K562 (cell line): ENCODE results near the gene ADCY9. TPM values are rescaled to one million over a fixed set of nuclear protein-coding genes. Genes with fewer than 3 reads are reported as not detected.

Experiments
- ATF1 ChIP-seq, 2 experiments: fragments of 450-650 bp in 1 of 2; IDR thresholded peaks; 2 replicates each; pipeline ENCODE4 v1.6.1; 2016; ENCODE audit warnings: missing compliant biosample characterization in 1 of 2, missing genetic modification characterization in 1 of 2
- ATF7 ChIP-seq: fragments of 450-650 bp; IDR thresholded peaks from 2 replicates; pipeline ENCODE4 v1.7.1; 2014; ENCODE audit warnings: mild to moderate bottlenecking, moderate library complexity
- ETS2 ChIP-seq: IDR thresholded peaks from 2 replicates; pipeline ENCODE4 v1.6.1; 2016; ENCODE audit warnings: borderline replicate concordance, missing genetic modification characterization, mild to moderate bottlenecking, moderate library complexity, missing compliant biosample characterization; ENCODE audit not compliant: poor library complexity, severe bottlenecking
- HMBOX1 ChIP-seq: sonication (generic); IDR thresholded peaks from 2 replicates; pipeline ENCODE4 v1.6.1; 2016
- HNRNPL ChIP-seq: fragments of 200-400 bp; formaldehyde crosslinking; IDR thresholded peaks from 2 replicates; pipeline ENCODE4 v1.6.1; 2017; ENCODE audit warnings: low read depth, mild to moderate bottlenecking, low read length
- KDM5B ChIP-seq: fragments of 200-600 bp; sonication (generic); IDR thresholded peaks from 2 replicates; pipeline ENCODE4 v1.6.1; 2012; ENCODE audit warnings: low read depth, mild to moderate bottlenecking, moderate library complexity, low read length, control low read depth, inconsistent platforms; ENCODE audit not compliant: insufficient replicate concordance
- PHF8 ChIP-seq: fragments of 200-600 bp; sonication (generic); IDR thresholded peaks from 2 replicates; pipeline ENCODE4 v1.6.1; 2012; ENCODE audit warnings: mixed run types, mild to moderate bottlenecking, inconsistent platforms, low read length, moderate library complexity, borderline replicate concordance
- RREB1 ChIP-seq: fragments of 250-450 bp; sonication (Bioruptor Pico); IDR thresholded peaks from 2 replicates; pipeline ENCODE4 v1.4.0; 2020
- VEZF1 ChIP-seq: fragments of 200-800 bp; sonication (Bioruptor generic); IDR thresholded peaks from 2 replicates; pipeline ENCODE4 v1.6.1; 2017; ENCODE audit warnings: missing genetic modification characterization, missing compliant biosample characterization
- YY1 ChIP-seq, 3 experiments: IDR thresholded peaks; 2 replicates each; pipeline ENCODE4 v1.6.1; 2011; ENCODE audit warnings: low read length in 2 of 3, mild to moderate bottlenecking in 2 of 3, moderate library complexity in 2 of 3, borderline replicate concordance in 1 of 3, control low read depth in 1 of 3, low read depth in 1 of 3; ENCODE audit not compliant: insufficient read depth in 3 of 3, insufficient replicate concordance in 2 of 3, control insufficient read depth in 1 of 3, insufficient read length in 1 of 3; ENCODE audit errors: extremely low read depth in 1 of 3
- ZBTB7A ChIP-seq: IDR thresholded peaks from 2 replicates; pipeline ENCODE4 v1.6.1; 2011; ENCODE audit warnings: low read depth, mild to moderate bottlenecking, low read length, moderate library complexity, borderline replicate concordance; ENCODE audit not compliant: control insufficient read depth
- ZNF316 ChIP-seq: fragments of 450-650 bp; IDR thresholded peaks from 2 replicates; pipeline ENCODE4 v1.6.1; 2016
- ZNF395 ChIP-seq: fragments of 200-800 bp; sonication (Bioruptor generic); IDR thresholded peaks from 2 replicates; pipeline ENCODE4 v1.6.1; 2017; ENCODE audit warnings: missing genetic modification characterization, missing compliant biosample characterization
- ZNF431 ChIP-seq: sonication (generic); formaldehyde crosslinking; IDR thresholded peaks from 2 replicates; pipeline ENCODE4 v1.8.0; 2022; ENCODE audit warnings: mild to moderate bottlenecking, missing genetic modification reagents
- ZNF764 ChIP-seq: fragments of 250-450 bp; sonication (Bioruptor Pico); IDR thresholded peaks from 2 replicates; pipeline ENCODE4 v1.4.0; 2020; ENCODE audit warnings: low read depth, mild to moderate bottlenecking, moderate library complexity
- polyA plus RNA-seq, 8 experiments: library from polyadenylated mRNA; depleted of rRNA in 4 of 8; stranded (reverse) in 5 of 8; unstranded in 3 of 8; fragments of >200 nt; fragmentation: Nextera tagmentation in 2 of 8; fragmentation: Illumina TruSeq in 1 of 8; extraction: Ambion mirVana in 2 of 8; extraction: Trizol in 1 of 8; gene quantifications; 2 replicates each; pipeline versions ENCODE4 v1.2.1 to v1.2.3, GENCODE V29; 2011 to 2014; ENCODE audit warnings: inconsistent platforms in 1 of 8, missing spikeins in 1 of 8
- total RNA-seq, 7 experiments: library from RNA; depleted of rRNA in 6 of 7; stranded (reverse); fragments of >200 nt in 6 of 7; fragmentation: Illumina TruSeq in 2 of 7; extraction: Trizol in 2 of 7; gene quantifications; 2 replicates each; pipeline versions ENCODE4 v1.2.1 to v1.2.3, GENCODE V29; 2011 to 2021; ENCODE audit warnings: low replicate concordance in 1 of 7

The ADCY9 gene
- total and polyA plus RNA-seq, 9 of the 15 experiments (the other 6 are each of a cell fraction or from before 2014, with no cell fraction given): 0.03 to 0.29 (median 0.17) TPM

- TF ChIP-seq PHF8 (peak; percentile 49; the same call in 1 of the 2 replicates), ZNF395 (peak; percentile 86; the same call in 1 of the 2 replicates), KDM5B (no peak), YY1 (IDR thresholded peaks at IDR 0.05; ENCODE audit: borderline replicate concordance in 1 of 3, control insufficient read depth in 1 of 3, extremely low read depth in 1 of 3, insufficient read depth in 3 of 3, insufficient read length in 1 of 3, insufficient replicate concordance in 2 of 3, low read depth in 1 of 3, low read length in 2 of 3) (no peak), HMBOX1 (no peak), ZNF316 (no peak), VEZF1 (CRISPR knock-in tag) (peak; percentile 79), ETS2 (tag) (no peak), ZBTB7A (peak; percentile 68; the same call in 1 of the 2 replicates), ZNF431 (CRISPR knock-in tag) (peak; percentile 33; the same call in 1 of the 2 replicates), ATF7 (0 out of 2 replicates have a peak, but pooled peaks have one; percentile 19), HNRNPL (no peak), RREB1 (CRISPR knock-in tag) (no peak), ZNF764 (CRISPR knock-in tag) (no peak), ATF1 (CRISPR knock-in tag; IDR thresholded peaks at IDR 0.05) (no peak), ATF1 (tag; IDR thresholded peaks at IDR 0.05) (no peak)
Observed at GRCh38 chr16:4116325-4117249, at the start of gene ADCY9 (continued).
